ENCODE measurements around the gene PSMB2. TPM values are rescaled to one million over a fixed set of nuclear protein-coding genes. Genes with fewer than 3 reads are reported as not detected.

Gene PSMB2
- total RNA-seq, 1 donor from 2014 or later: 54.5 TPM

GRCh38 chr1:35573198-35574124 is 67.9 kb downstream of the PSMB2 start, which contains the start of gene TFAP2E:
TFAP2E (plus strand) TSS chr1:35573314; CDS start chr1:35573578, 264 bp downstream.
- Mint-ChIP-seq H3K9me3 (no peaks in the 10 kb centered on the region), H3K4me3 (peak within 1 kb of the TSS; percentile 41), H3K4me1 (peaks cover 25% of the 10 kb centered on the region), H3K27me3 (peaks cover 23% of the 10 kb centered on the region), H3K36me3 (ENCODE audit: low read depth) (no peaks in the 10 kb centered on the region), H3K27ac (no peak within 1 kb of the TSS)
- ChIA-PET CTCF (interaction anchor here (1.1 to 1.8 kb wide), 2 partner anchors 143 to 153 kb away, joined by 4 to 13 read pairs; no protein-coding TSS in a partner anchor), POLR2A (interaction anchor here (0.6 to 0.7 kb wide), 3 partner anchors 142 to 150 kb away, joined by 3 to 5 read pairs (median 3); no protein-coding TSS in a partner anchor)
- ATAC-seq (ENCODE audit: low read depth) (no peak), DNase-seq (no peak)
- intact Hi-C loops (cut with micrococcal nuclease): loop anchor here (1.0 kb wide), 1 partner anchor 16 kb away; the partner anchor contains the start of genes KIAA0319L and NCDN
- TF ChIP-seq, protein P1, sequence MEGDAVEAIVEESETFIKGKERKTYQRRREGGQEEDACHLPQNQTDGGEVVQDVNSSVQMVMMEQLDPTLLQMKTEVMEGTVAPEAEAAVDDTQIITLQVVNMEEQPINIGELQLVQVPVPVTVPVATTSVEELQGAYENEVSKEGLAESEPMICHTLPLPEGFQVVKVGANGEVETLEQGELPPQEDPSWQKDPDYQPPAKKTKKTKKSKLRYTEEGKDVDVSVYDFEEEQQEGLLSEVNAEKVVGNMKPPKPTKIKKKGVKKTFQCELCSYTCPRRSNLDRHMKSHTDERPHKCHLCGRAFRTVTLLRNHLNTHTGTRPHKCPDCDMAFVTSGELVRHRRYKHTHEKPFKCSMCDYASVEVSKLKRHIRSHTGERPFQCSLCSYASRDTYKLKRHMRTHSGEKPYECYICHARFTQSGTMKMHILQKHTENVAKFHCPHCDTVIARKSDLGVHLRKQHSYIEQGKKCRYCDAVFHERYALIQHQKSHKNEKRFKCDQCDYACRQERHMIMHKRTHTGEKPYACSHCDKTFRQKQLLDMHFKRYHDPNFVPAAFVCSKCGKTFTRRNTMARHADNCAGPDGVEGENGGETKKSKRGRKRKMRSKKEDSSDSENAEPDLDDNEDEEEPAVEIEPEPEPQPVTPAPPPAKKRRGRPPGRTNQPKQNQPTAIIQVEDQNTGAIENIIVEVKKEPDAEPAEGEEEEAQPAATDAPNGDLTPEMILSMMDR (IDR thresholded peaks at IDR 0.05): no peak

- DNase-seq (no peak), ATAC-seq (ENCODE audit: low read depth) (no peak)
- Mint-ChIP-seq H3K4me1 (peaks cover 13% of the 10 kb centered on the region), H3K9me3 (no peaks in the 10 kb centered on the region), H3K27me3 (peaks cover 23% of the 10 kb centered on the region), H3K27ac (no peak overlapping the region), H3K4me3 (no peak overlapping the region), H3K36me3 (ENCODE audit: low read depth) (no peaks in the 10 kb centered on the region)
- ChIA-PET POLR2A (no interaction called here), CTCF (interaction anchor here (1.8 to 2.7 kb wide), 2 partner anchors 144 to 153 kb away, joined by 13 to 19 read pairs; no protein-coding TSS in a partner anchor)
- intact Hi-C loops (cut with micrococcal nuclease): no loop called here
- TF ChIP-seq, protein P1 (IDR thresholded peaks at IDR 0.05): no peak
Observed at GRCh38 chr1:35572296-35572695, 69.0 kb downstream of the PSMB2 start.

DNA sequence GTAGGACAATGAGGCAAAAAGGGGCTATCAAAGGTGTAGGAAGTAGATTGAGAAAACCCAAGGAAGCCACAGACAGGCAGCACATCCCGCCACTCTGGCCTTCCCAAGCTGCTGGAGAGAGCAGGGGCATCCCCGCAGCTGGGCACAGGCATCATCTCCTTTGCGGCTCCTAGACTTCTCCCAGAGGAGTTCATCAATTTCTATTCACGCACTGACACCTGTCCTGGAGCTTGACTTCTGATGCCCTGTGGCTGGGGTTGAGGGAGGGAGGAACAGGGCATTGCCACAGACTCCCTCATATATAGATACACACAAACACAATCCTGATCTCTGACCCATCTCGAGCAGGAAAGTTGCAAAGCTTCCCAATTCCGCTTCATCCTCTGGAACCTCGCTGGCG is 70.1 kb downstream of the PSMB2 start:
- peaks cover 4% of the 10 kb centered on the region for H3K36me3 Mint-ChIP-seq (ENCODE audit: low read depth)
- H3K27ac Mint-ChIP-seq: no peak overlapping the region
- no peak for DNase-seq
- ChIA-PET CTCF (interaction anchor here (1.4 to 2.7 kb wide), 3 partner anchors 120 to 154 kb away, joined by 4 to 19 read pairs (median 9); no protein-coding TSS in a partner anchor), POLR2A (interaction anchor here (0.6 kb wide), 2 partner anchors 41 to 512 kb away, joined by 3 to 4 read pairs; no protein-coding TSS in a partner anchor)
- no peaks in the 10 kb centered on the region for H3K9me3 Mint-ChIP-seq
- TF ChIP-seq, protein P1 (IDR thresholded peaks at IDR 0.05): no peak
- no peak for ATAC-seq (ENCODE audit: low read depth)
- H3K4me1 Mint-ChIP-seq: peaks cover 9% of the 10 kb centered on the region
- peaks cover 23% of the 10 kb centered on the region for H3K27me3 Mint-ChIP-seq
- H3K4me3 Mint-ChIP-seq: no peak overlapping the region
- intact Hi-C loops (cut with micrococcal nuclease): no loop called here

DNA sequence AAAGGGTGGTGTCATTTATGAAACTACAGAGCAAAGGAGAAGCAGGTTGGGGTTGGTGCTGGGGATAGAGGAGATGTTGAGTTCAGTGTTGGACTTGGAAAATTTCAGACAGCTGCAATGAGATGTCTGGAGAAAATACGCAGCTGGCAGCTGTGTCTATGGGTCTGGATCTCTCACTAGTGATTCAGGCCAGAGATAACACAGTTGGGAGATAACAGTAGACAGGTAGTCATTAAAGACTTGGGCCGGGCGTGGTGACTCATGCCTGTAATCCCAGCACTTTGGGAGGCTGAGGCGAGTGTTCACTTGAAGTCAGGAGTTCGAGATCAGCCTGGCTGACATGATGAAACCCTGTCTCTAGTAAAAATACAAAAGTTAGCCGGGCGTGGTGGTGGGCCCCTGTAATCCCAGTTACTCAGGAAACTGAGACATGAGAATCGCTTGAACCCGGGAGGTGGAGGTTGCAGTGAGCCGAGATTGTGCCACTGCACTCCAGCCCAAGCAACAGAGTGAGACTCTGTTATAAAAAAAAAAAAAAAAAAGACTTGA is 70.7 kb downstream of the PSMB2 start:
- peaks cover 4% of the 10 kb centered on the region for H3K36me3 Mint-ChIP-seq (ENCODE audit: low read depth)
- ATAC-seq (ENCODE audit: low read depth): no peak
- TF ChIP-seq, protein P1 (IDR thresholded peaks at IDR 0.05): no peak
- DNase-seq: no peak
- intact Hi-C loops (cut with micrococcal nuclease): no loop called here
- peaks cover 23% of the 10 kb centered on the region for H3K27me3 Mint-ChIP-seq
- no peak overlapping the region for H3K4me3 Mint-ChIP-seq
- ChIA-PET POLR2A (interaction anchor here (0.6 to 1.0 kb wide), 2 partner anchors 199 to 513 kb away, joined by 3 read pairs; partner anchors contain the start of gene CLSPN), CTCF (interaction anchor here (1.4 to 2.7 kb wide), 3 partner anchors 120 to 155 kb away, joined by 4 to 19 read pairs (median 9); no protein-coding TSS in a partner anchor)
- no peak overlapping the region for H3K27ac Mint-ChIP-seq
- no peaks in the 10 kb centered on the region for H3K9me3 Mint-ChIP-seq
- H3K4me1 Mint-ChIP-seq: peaks cover 4% of the 10 kb centered on the region
